Endothelial cell of umbilical vein (primary cell): ENCODE results near the gene BLACAT1. TPM values are rescaled to one million over a fixed set of nuclear protein-coding genes. Genes with fewer than 3 reads are reported as not detected.

Experiments used
- BruUV-seq: library from RNA; stranded (reverse); fragments of 400-500 nt; replicated peaks from 2 replicates; lab custom pipeline; 2021; lab: Mats Ljungman, UMichigan
- CTCF ChIA-PET: fragments of 300-600, 350-600 bp; sonication (Branson Sonifier 250); formaldehyde crosslinking; loops from one replicate; lab custom pipeline; 2021; ENCODE audit warnings: antibody characterized with exemption, inconsistent platforms; lab: Charles Lee
- POLR2A ChIA-PET: fragments of 300-600, 350-600 bp; sonication (Branson Sonifier 250); formaldehyde crosslinking; loops from one replicate; lab custom pipeline; 2021; ENCODE audit warnings: antibody characterized with exemption, inconsistent platforms; lab: Charles Lee
- DNase-seq: peaks from one replicate; pipeline ENCODE4 v3.0.0-alpha.2; 2011; ENCODE audit warnings: low read depth, low spot score
- FAIRE-seq: peaks from 2 replicates; lab custom pipeline; 2011; peaks lifted over from hg19 to GRCh38; lab: Jason Lieb, UNC
- H2AFZ ChIP-seq: 2 replicates; pipeline ENCODE4 v1.6.0; 2012; ENCODE audit warnings: low read depth, low read length, control low read depth, inconsistent platforms
- H3K27ac ChIP-seq: 2 replicates; pipeline ENCODE4 v1.5.1; 2011; ENCODE audit warnings: low read depth, mild to moderate bottlenecking, control low read depth, low read length, moderate library complexity; ENCODE audit not compliant: insufficient read depth
- H3K27me3 ChIP-seq, 2 experiments: 2 replicates each; pipeline versions ENCODE4 v1.6.0 to v1.6.1; 2011; ENCODE audit warnings: low read length in 2 of 2, mixed read lengths in 1 of 2; ENCODE audit not compliant: control insufficient read depth in 2 of 2, insufficient read depth in 2 of 2
- H3K36me3 ChIP-seq, 2 experiments: 2 replicates in 1 of 2; 3 replicates in 1 of 2; pipeline ENCODE4 v1.5.1; 2011; ENCODE audit warnings: low read length in 2 of 2, mild to moderate bottlenecking in 1 of 2, moderate library complexity in 1 of 2; ENCODE audit not compliant: control insufficient read depth in 2 of 2, insufficient read depth in 2 of 2; ENCODE audit errors: extremely low read depth in 1 of 2
- H3K4me1 ChIP-seq: 3 replicates; pipeline ENCODE4 v1.5.1; 2011; ENCODE audit warnings: mild to moderate bottlenecking, low read length; ENCODE audit not compliant: control insufficient read depth, insufficient read depth; ENCODE audit errors: extremely low read depth
- H3K4me2 ChIP-seq: 2 replicates; pipeline ENCODE4 v1.6.1; 2011; ENCODE audit warnings: low read length, control low read depth, mixed read lengths; ENCODE audit not compliant: insufficient read depth
- H3K4me3 ChIP-seq, 3 experiments: fragments of 200-600 bp in 1 of 3; sonication (generic), shearing (Covaris generic) in 1 of 3; replicated peaks in 1 of 3; 2 replicates each; pipeline ENCODE4 v1.5.1; 2011 to 2016; ENCODE audit warnings: control low read depth in 3 of 3, low read length in 3 of 3, mild to moderate bottlenecking in 2 of 3, inconsistent platforms in 1 of 3, low read depth in 1 of 3, moderate library complexity in 1 of 3; ENCODE audit not compliant: insufficient read depth in 1 of 3
- H3K79me2 ChIP-seq: 2 replicates; pipeline ENCODE4 v1.6.0; 2012; ENCODE audit warnings: low read length, inconsistent platforms; ENCODE audit not compliant: control insufficient read depth, insufficient read depth
- H3K9ac ChIP-seq: replicated peaks from 2 replicates; pipeline ENCODE3; 2011; ENCODE audit warnings: low read length, control low read depth; ENCODE audit not compliant: insufficient read depth; ENCODE audit errors: extremely low read depth
- H3K9me1 ChIP-seq: replicated peaks from 3 replicates; pipeline ENCODE4 v1.6.0; 2011; ENCODE audit warnings: mild to moderate bottlenecking, low read length; ENCODE audit not compliant: control insufficient read depth, insufficient read depth; ENCODE audit errors: extremely low read depth
- H3K9me3 ChIP-seq: replicated peaks from 2 replicates; pipeline ENCODE4 v1.5.1; 2012; ENCODE audit warnings: low read length, inconsistent platforms; ENCODE audit not compliant: control insufficient read depth, insufficient read depth
- H4K20me1 ChIP-seq: replicated peaks from 2 replicates; pipeline ENCODE3; 2011; ENCODE audit warnings: mild to moderate bottlenecking, low read length; ENCODE audit not compliant: control insufficient read depth, insufficient read depth; ENCODE audit errors: extremely low read depth
- CTCF ChIP-seq, 2 donors: IDR thresholded peaks; 1 replicate in 1 of 2; 2 replicates in 1 of 2; pipeline ENCODE4 v1.5.1; 2011; ENCODE audit warnings: low read length in 2 of 2, mild to moderate bottlenecking in 2 of 2, moderate library complexity in 2 of 2, control low read depth in 1 of 2, inconsistent platforms in 1 of 2, low read depth in 1 of 2; ENCODE audit not compliant: insufficient read depth in 1 of 2; ENCODE audit errors: extremely low read depth in 1 of 2
- EZH2 ChIP-seq: IDR thresholded peaks from 2 replicates; pipeline ENCODE4 v1.6.1; 2012; ENCODE audit warnings: borderline replicate concordance, low read depth, mild to moderate bottlenecking, moderate library complexity, low read length, inconsistent platforms; ENCODE audit not compliant: severe bottlenecking
- FOS ChIP-seq: IDR thresholded peaks from 2 replicates; pipeline ENCODE4 v1.6.1; 2011; ENCODE audit warnings: mild to moderate bottlenecking, low read length, moderate library complexity, borderline replicate concordance; ENCODE audit not compliant: insufficient read depth
- GATA2 ChIP-seq: IDR thresholded peaks from 2 replicates; pipeline ENCODE4 v1.7.0; 2011; ENCODE audit warnings: low read depth, mild to moderate bottlenecking, moderate library complexity, mixed read lengths, low read length; ENCODE audit not compliant: insufficient read length, insufficient read depth
- JUN ChIP-seq: IDR thresholded peaks from 2 replicates; pipeline ENCODE4 v1.6.1; 2011; ENCODE audit warnings: borderline replicate concordance, low read depth; ENCODE audit not compliant: insufficient read length, insufficient read depth
- MAX ChIP-seq: IDR thresholded peaks from 2 replicates; pipeline ENCODE4 v1.6.1; 2011; ENCODE audit not compliant: insufficient read depth, insufficient read length
- MYC ChIP-seq: IDR thresholded peaks from one replicate; pipeline ENCODE4 v1.6.1; 2011; ENCODE audit warnings: mild to moderate bottlenecking, low read depth, low read length
- POLR2A ChIP-seq: IDR thresholded peaks from 2 replicates; pipeline ENCODE4 v1.6.1; 2012; ENCODE audit warnings: low read depth, mild to moderate bottlenecking, control low read depth, low read length
- POLR2AphosphoS5 ChIP-seq: IDR thresholded peaks from 2 replicates; pipeline ENCODE4 v1.6.1; 2012; ENCODE audit warnings: low read depth, mild to moderate bottlenecking, control low read depth, low read length, moderate library complexity; ENCODE audit not compliant: insufficient read depth
- dilution Hi-C: fragments of 300-500 bp; cut with MboI; formaldehyde crosslinking; loops from one replicate; pipeline ENCODE4 v1.15.0; 2019; ENCODE audit warnings: low sequenced_read_pairs; ENCODE audit not compliant: extremely low pct_ligation_motif_present
- intact Hi-C: fragments of 100-400 bp; cut with micrococcal nuclease; formaldehyde crosslinking; loops from one replicate; pipeline ENCODE4 v1.10.0; 2022
- polyA plus RNA-seq, 4 experiments: library from polyadenylated mRNA; depleted of rRNA in 3 of 4; stranded (reverse) in 3 of 4; unstranded in 1 of 4; fragments of >200 nt; gene quantifications; 2 replicates each; pipeline versions ENCODE4 v1.2.1 to v1.2.3, GENCODE V29; 2011 to 2012; ENCODE audit warnings: missing spikeins in 1 of 4
- total RNA-seq: library from RNA; stranded (reverse); gene quantifications from 2 replicates; pipeline ENCODE4 v1.2.3, GENCODE V29; 2021

The BLACAT1 gene
- total and polyA plus RNA-seq, 2 donors (not counting 3 experiments of a cell fraction or from before 2014, with no cell fraction given) = not detected

GRCh38 chr1:205500240-205501233 lies 44.7 kb upstream of the BLACAT1 start:
- dilution Hi-C loops (no loop called here), intact Hi-C loops (no loop called here)
- Histone ChIP-seq H3K27ac (no peak overlapping the region), H3K79me2 (no peaks in the 10 kb centered on the region), H3K9me3 (no peaks in the 10 kb centered on the region), H3K4me3 (no peak overlapping the region), H3K36me3 (no peaks in the 10 kb centered on the region), H3K27me3 (peaks cover 24 to 32% of the 10 kb centered on the region in 2 experiments), H4K20me1 (no peaks in the 10 kb centered on the region), H3K4me2 (no peak overlapping the region), H3K9me1 (no peaks in the 10 kb centered on the region), H2AFZ (no peak overlapping the region), H3K4me1 (no peaks in the 10 kb centered on the region), H3K9ac (no peak overlapping the region)
- POLR2A ChIA-PET = no interaction called here
- TF ChIP-seq MAX (no peak), POLR2A (no peak), EZH2 (no peak), CTCF (IDR thresholded peaks at IDR 0.05; ENCODE audit: extremely low read depth in 1 of 2, insufficient read depth in 1 of 2, low read depth in 1 of 2, low read length in 2 of 2) (no peak), MYC (no peak), POLR2AphosphoS5 (no peak), JUN (no peak), FOS (no peak), GATA2 (no peak)
- no TSS peak for BruUV-seq
- DNase-seq (no peak), FAIRE-seq (no peak)
- CTCF ChIA-PET = interaction anchor here (1.9 to 8.9 kb wide), 2 partner anchors 13 to 21 kb away, joined by 5 to 96 read pairs; no protein-coding TSS in a partner anchor
